Measurements from ENCODE around the gene UGGT2.

Gene UGGT2

DNA sequence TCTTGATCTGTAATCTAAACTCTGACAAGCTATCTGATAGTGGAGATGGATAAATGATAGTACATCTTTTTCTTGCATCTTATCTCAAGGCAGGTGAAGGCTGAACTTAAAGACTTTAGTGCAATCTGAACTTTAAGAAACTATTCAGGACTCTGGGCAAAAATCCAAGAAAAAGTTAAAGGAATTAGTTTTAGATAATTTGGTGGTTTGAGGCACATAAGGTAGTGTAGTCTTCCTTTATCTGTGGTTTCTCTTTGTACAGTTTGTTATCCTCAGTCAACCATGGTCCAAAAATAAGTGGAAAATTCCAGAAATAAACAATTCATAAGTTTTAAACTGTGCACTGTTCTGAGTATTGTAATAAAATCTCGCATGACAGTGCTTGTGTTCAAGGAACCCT lies 172.9 kb downstream of the UGGT2 start:
- Histone ChIP-seq H3K36me3 (replicated peaks in 1 of 2; ENCODE audit: control insufficient read depth in 2 of 2, insufficient read depth in 2 of 2, low read length in 2 of 2) (peaks cover 9 to 60% of the 10 kb centered on the region in 2 donors), H3K27ac (replicated peaks; ENCODE audit: low read length) (no peak overlapping the region), H3K4ac (ENCODE audit: low read length) (no peak overlapping the region), H2AFZ (ENCODE audit: low read length) (no peak overlapping the region), H2AK5ac (ENCODE audit: low read depth, low read length) (no peak overlapping the region), H3K27me3 (ENCODE audit: control insufficient read depth in 3 of 3, insufficient read depth in 3 of 3, low read depth in 1 of 3, low read length in 3 of 3) (no peaks in the 10 kb centered on the region), H4K91ac (ENCODE audit: low read depth, low read length, poor library complexity) (no peak overlapping the region), H3K14ac (ENCODE audit: low read length) (no peak overlapping the region), H2BK5ac (ENCODE audit: low read length) (no peak overlapping the region), H3K18ac (ENCODE audit: low read length) (no peak overlapping the region), H3K9me3 (replicated peaks in 1 of 2; ENCODE audit: control insufficient read depth in 2 of 2, insufficient read depth in 1 of 2, low read depth in 1 of 2, low read length in 2 of 2) (no peaks in the 10 kb centered on the region), H3K4me3 (ENCODE audit: low read length in 2 of 2) (no peak overlapping the region), H3K9ac (ENCODE audit: low read depth, low read length, poor library complexity) (no peak overlapping the region), H3K4me1 (ENCODE audit: control insufficient read depth in 2 of 2, insufficient read depth in 1 of 2, low read depth in 1 of 2, low read length in 2 of 2) (no peaks in the 10 kb centered on the region), H3K23ac (ENCODE audit: low read depth, low read length, poor library complexity) (no peak overlapping the region), H3K4me2 (ENCODE audit: insufficient read depth, low read length, poor library complexity, severe bottlenecking) (no peak overlapping the region), H2BK15ac (ENCODE audit: low read length) (no peak overlapping the region), H2BK120ac (ENCODE audit: low read depth, low read length) (no peak overlapping the region), H3K79me1 (ENCODE audit: low read depth, low read length) (no peaks in the 10 kb centered on the region), H2BK12ac (ENCODE audit: low read length) (no peak overlapping the region), H4K8ac (ENCODE audit: low read depth, low read length) (no peak overlapping the region)
- WGBS, 2 donors (ENCODE audit: extremely low coverage in 2 of 2, insufficient read length in 2 of 2, insufficient replicate concordance in 1 of 2): no CpG with 5 or more reads among the region's 1 CpG
- DNase-seq (ENCODE audit: low spot score): no peak

DNA sequence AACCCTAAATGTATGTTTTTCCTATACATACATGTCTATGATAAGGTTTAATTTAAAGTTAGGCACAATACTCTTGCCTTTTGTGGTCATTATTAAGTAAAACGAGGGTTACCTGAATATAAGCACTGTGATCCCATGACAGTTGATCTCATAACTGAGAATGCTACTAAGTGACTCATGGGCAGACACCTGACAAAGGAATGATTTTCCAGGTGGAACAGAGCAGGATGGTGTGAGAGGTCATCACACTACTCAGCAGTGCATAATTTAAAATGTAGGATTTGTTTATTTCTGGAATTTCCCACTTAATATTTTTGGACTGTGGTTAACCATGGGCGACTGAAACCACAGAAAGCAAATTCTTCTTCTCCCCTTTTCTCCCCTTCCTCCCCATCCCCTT lies 178.9 kb downstream of the UGGT2 start:
- Histone ChIP-seq H3K36me3 (replicated peaks in 1 of 2; ENCODE audit: control insufficient read depth in 2 of 2, insufficient read depth in 2 of 2, low read length in 2 of 2) (peaks cover 9 to 64% of the 10 kb centered on the region in 2 donors), H3K18ac (ENCODE audit: low read length) (no peak overlapping the region), H3K9ac (ENCODE audit: low read depth, low read length, poor library complexity) (no peak overlapping the region), H3K9me3 (replicated peaks in 1 of 2; ENCODE audit: control insufficient read depth in 2 of 2, insufficient read depth in 1 of 2, low read depth in 1 of 2, low read length in 2 of 2) (no peaks in the 10 kb centered on the region), H2AFZ (ENCODE audit: low read length) (no peak overlapping the region), H3K4me2 (ENCODE audit: insufficient read depth, low read length, poor library complexity, severe bottlenecking) (no peak overlapping the region), H3K79me1 (ENCODE audit: low read depth, low read length) (no peaks in the 10 kb centered on the region), H3K4ac (ENCODE audit: low read length) (no peak overlapping the region), H3K14ac (ENCODE audit: low read length) (no peak overlapping the region), H3K4me3 (ENCODE audit: low read length in 2 of 2) (no peak overlapping the region), H4K8ac (ENCODE audit: low read depth, low read length) (no peak overlapping the region), H3K4me1 (ENCODE audit: control insufficient read depth in 2 of 2, insufficient read depth in 1 of 2, low read depth in 1 of 2, low read length in 2 of 2) (peaks cover 0 to 1% of the 10 kb centered on the region in 2 donors), H2BK5ac (ENCODE audit: low read length) (no peak overlapping the region), H2BK15ac (ENCODE audit: low read length) (no peak overlapping the region), H3K27ac (replicated peaks; ENCODE audit: low read length) (no peak overlapping the region), H2BK12ac (ENCODE audit: low read length) (no peak overlapping the region), H3K23ac (ENCODE audit: low read depth, low read length, poor library complexity) (no peak overlapping the region), H2AK5ac (ENCODE audit: low read depth, low read length) (no peak overlapping the region), H3K27me3 (ENCODE audit: control insufficient read depth in 3 of 3, insufficient read depth in 3 of 3, low read depth in 1 of 3, low read length in 3 of 3) (no peaks in the 10 kb centered on the region), H2BK120ac (ENCODE audit: low read depth, low read length) (no peak overlapping the region), H4K91ac (ENCODE audit: low read depth, low read length, poor library complexity) (no peak overlapping the region)
- no peak for DNase-seq (ENCODE audit: low spot score)
- no CpG with 5 or more reads among the region's 2 CpGs for WGBS, 2 donors (ENCODE audit: extremely low coverage in 2 of 2, insufficient read length in 2 of 2, insufficient replicate concordance in 1 of 2)

DNA sequence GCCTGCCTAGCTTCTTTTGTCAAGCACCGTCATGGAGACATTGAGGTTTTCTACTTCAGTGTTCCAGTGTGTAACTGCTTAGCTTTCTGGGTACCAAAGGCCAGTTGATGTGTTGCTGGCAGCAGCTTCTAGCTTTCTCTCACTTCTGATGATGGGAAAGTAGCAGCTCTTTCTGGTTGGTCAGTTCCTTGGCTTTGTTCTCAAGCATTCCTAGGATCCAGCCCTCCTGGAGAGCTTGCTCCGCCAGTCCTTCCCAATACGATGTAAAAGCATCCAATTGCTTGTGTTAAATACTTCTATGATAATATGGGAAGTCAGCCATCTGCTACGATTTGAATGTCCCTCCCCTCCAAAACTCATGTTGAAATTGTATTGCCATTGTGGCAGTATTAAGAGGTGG lies 182.8 kb downstream of the UGGT2 start:
- Histone ChIP-seq H3K9ac (ENCODE audit: low read depth, low read length, poor library complexity) (no peak overlapping the region), H3K4me3 (ENCODE audit: low read length in 2 of 2) (no peak overlapping the region), H4K91ac (ENCODE audit: low read depth, low read length, poor library complexity) (no peak overlapping the region), H3K4ac (ENCODE audit: low read length) (no peak overlapping the region), H3K79me1 (ENCODE audit: low read depth, low read length) (no peaks in the 10 kb centered on the region), H2BK5ac (ENCODE audit: low read length) (no peak overlapping the region), H3K36me3 (replicated peaks in 1 of 2; ENCODE audit: control insufficient read depth in 2 of 2, insufficient read depth in 2 of 2, low read length in 2 of 2) (peaks cover 3 to 42% of the 10 kb centered on the region in 2 donors), H2BK15ac (ENCODE audit: low read length) (no peak overlapping the region), H3K4me2 (ENCODE audit: insufficient read depth, low read length, poor library complexity, severe bottlenecking) (no peak overlapping the region), H3K9me3 (replicated peaks in 1 of 2; ENCODE audit: control insufficient read depth in 2 of 2, insufficient read depth in 1 of 2, low read depth in 1 of 2, low read length in 2 of 2) (no peaks in the 10 kb centered on the region), H2BK120ac (ENCODE audit: low read depth, low read length) (no peak overlapping the region), H3K4me1 (ENCODE audit: control insufficient read depth in 2 of 2, insufficient read depth in 1 of 2, low read depth in 1 of 2, low read length in 2 of 2) (peaks cover 0 to 1% of the 10 kb centered on the region in 2 donors), H3K27ac (replicated peaks; ENCODE audit: low read length) (no peak overlapping the region), H2BK12ac (ENCODE audit: low read length) (no peak overlapping the region), H3K14ac (ENCODE audit: low read length) (no peak overlapping the region), H4K8ac (ENCODE audit: low read depth, low read length) (no peak overlapping the region), H2AK5ac (ENCODE audit: low read depth, low read length) (no peak overlapping the region), H2AFZ (ENCODE audit: low read length) (no peak overlapping the region), H3K27me3 (ENCODE audit: control insufficient read depth in 3 of 3, insufficient read depth in 3 of 3, low read depth in 1 of 3, low read length in 3 of 3) (no peaks in the 10 kb centered on the region), H3K18ac (ENCODE audit: low read length) (no peak overlapping the region), H3K23ac (ENCODE audit: low read depth, low read length, poor library complexity) (no peak overlapping the region)
- WGBS, 2 donors (ENCODE audit: extremely low coverage in 2 of 2, insufficient read length in 2 of 2, insufficient replicate concordance in 1 of 2): no CpG with 5 or more reads among the region's 4 CpGs
- no peak for DNase-seq (ENCODE audit: low spot score)

DNA sequence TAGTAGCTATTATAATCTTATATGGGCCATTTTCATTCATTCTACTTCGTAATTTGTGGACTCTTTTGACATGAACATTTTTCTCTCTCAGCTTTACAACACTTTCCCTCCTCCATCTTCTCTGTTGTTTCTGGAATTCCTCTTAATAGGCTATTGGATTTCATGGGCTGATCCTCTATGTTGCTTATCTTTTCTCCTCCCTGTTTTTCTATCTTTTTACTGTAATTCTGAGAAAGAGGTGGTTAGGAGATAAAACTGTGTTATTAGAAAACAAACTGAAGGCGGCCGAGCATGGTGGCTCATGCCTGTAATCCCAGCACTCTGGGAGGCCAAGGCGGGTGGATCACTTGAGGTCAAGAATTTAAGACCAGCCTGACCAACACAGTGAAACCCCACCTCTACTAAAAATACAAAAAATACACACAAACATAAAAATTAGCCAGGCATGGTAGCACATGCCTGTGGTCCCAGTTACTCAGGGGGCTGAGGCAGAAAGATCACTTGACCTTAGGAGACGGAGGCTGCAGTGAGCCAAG lies 188.1 kb downstream of the UGGT2 start:
- Histone ChIP-seq H2BK120ac (ENCODE audit: low read depth, low read length) (no peak overlapping the region), H3K36me3 (replicated peaks in 1 of 2; ENCODE audit: control insufficient read depth in 2 of 2, insufficient read depth in 2 of 2, low read length in 2 of 2) (peaks cover 0 to 42% of the 10 kb centered on the region in 2 donors), H3K27ac (replicated peaks; ENCODE audit: low read length) (no peak overlapping the region), H4K8ac (ENCODE audit: low read depth, low read length) (no peak overlapping the region), H4K91ac (ENCODE audit: low read depth, low read length, poor library complexity) (no peak overlapping the region), H3K9ac (ENCODE audit: low read depth, low read length, poor library complexity) (no peak overlapping the region), H3K9me3 (replicated peaks in 1 of 2; ENCODE audit: control insufficient read depth in 2 of 2, insufficient read depth in 1 of 2, low read depth in 1 of 2, low read length in 2 of 2) (no peaks in the 10 kb centered on the region), H2BK15ac (ENCODE audit: low read length) (no peak overlapping the region), H3K4ac (ENCODE audit: low read length) (no peak overlapping the region), H3K79me1 (ENCODE audit: low read depth, low read length) (no peaks in the 10 kb centered on the region), H3K4me1 (ENCODE audit: control insufficient read depth in 2 of 2, insufficient read depth in 1 of 2, low read depth in 1 of 2, low read length in 2 of 2) (no peaks in the 10 kb centered on the region), H2AFZ (ENCODE audit: low read length) (no peak overlapping the region), H3K18ac (ENCODE audit: low read length) (no peak overlapping the region), H3K27me3 (ENCODE audit: control insufficient read depth in 3 of 3, insufficient read depth in 3 of 3, low read depth in 1 of 3, low read length in 3 of 3) (no peaks in the 10 kb centered on the region), H3K23ac (ENCODE audit: low read depth, low read length, poor library complexity) (no peak overlapping the region), H3K4me2 (ENCODE audit: insufficient read depth, low read length, poor library complexity, severe bottlenecking) (no peak overlapping the region), H2AK5ac (ENCODE audit: low read depth, low read length) (no peak overlapping the region), H3K14ac (ENCODE audit: low read length) (no peak overlapping the region), H2BK5ac (ENCODE audit: low read length) (no peak overlapping the region), H2BK12ac (ENCODE audit: low read length) (no peak overlapping the region), H3K4me3 (ENCODE audit: low read length in 2 of 2) (no peak overlapping the region)
- no peak for DNase-seq (ENCODE audit: low spot score)
- WGBS, 2 donors (ENCODE audit: extremely low coverage in 2 of 2, insufficient read length in 2 of 2, insufficient replicate concordance in 1 of 2): no CpG with 5 or more reads among the region's 5 CpGs

Measured in neuronal stem cell (in vitro differentiated cells).